DMS153 treated with DMSO at 0.1 percent for 48 hours (cell line): ENCODE results near the gene DNAJB6.

Experiments
- DNase-seq: peaks from one replicate; lab custom pipeline; 2025; ENCODE audit not compliant: unreplicated experiment; lab: John Stamatoyannopoulos, UW

The DNAJB6 gene

DNA sequence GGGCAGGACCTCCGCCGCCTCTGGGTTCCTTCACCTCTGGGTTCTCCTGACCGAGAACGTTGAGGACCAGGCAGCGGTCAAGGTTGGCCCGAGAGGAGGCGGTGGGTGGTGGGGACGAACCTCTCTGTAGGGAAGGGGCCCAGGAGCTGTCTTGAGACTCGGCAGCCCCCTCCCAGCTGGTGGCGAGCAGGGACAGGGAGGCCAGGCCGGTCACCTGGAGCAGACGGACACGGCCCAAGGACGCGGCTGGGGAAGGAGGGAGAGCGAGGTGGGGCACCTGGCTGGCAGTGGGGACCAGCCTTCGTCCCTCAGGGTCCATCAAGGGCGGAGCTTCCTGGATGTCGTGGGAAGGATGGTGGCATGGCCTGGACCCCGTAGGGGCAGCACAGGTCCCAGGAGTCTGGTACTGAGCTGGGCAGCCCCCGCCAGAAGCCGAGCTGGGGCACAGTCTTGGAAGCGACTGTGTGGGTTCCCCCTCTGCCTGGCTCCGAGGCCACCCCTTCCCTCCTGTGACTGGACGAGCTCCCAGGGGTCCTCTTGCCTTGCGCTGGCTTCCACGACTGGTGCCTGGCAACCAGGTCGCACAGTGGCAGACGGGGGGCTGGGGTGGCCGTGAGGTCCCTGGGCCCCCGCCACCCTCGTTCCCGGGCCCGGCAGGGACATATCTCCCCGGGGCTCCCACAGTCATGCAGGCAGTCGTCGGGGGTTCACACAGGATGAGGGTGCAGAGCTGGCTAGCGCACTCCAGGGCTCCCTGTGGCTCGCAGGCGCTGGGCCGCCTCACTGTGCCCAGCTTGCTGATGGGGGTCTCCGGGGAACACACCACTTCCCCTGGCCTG lies 89.9 kb downstream of the DNAJB6 start:
- DNase-seq, result no peak

DNA sequence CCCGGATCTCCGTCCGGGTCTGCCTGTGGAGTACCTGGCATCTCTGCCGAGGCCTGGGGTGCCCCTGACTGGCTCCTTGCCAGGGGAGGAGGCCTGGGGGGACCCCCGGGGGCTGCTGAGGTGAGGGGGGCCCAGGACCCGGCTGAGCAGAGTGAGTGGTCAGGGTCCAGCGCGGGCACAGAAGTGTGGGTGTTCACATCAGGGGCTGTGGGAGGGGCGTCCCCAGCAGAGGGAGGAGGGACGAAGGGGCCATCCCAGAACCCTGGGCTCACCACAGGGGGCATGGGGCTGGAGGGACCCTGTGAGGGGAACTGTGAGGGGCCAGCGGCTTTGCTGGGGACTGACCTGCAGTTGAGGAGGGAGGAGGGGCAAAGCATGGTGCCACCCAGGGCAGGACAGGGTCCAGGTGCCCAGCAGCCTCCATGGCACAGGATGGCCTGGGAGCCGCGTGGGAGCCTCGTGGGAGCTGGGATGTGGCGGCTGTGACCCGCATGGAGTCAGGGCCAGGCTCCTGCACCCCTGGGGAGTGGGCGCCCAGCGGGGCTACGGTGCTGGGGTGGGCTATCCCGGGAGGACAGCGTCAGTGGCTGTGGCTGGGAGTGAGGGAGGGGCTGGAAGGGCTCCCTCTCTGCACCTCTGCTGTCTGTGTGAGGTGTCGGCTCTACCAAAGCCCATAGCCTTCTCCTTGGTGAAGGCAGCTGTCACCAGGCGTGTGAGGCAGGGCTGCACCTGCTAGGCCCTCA lies 91.2 kb downstream of the DNAJB6 start:
- DNase-seq, result no peak

DNA sequence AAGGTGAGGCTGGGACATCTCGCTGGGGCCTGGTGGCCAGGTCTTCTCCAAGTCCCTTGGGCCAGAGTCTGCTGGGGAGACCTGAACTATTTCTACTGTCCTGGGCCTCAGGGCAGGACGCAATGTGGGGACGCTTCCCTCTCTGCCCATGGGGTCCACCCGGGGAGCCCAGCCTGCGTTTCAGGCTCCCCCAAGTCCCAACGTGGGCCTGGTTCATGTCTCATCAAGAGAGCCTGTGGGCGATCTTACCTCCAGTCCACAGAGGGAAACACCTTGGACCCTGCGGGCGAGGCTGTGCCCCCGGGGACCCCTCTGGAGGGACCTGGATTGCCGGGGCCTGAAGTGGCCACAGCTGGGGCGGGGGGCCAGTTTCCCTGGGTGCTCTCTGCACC lies 91.7 kb downstream of the DNAJB6 start:
- DNase-seq, result no peak

DNA sequence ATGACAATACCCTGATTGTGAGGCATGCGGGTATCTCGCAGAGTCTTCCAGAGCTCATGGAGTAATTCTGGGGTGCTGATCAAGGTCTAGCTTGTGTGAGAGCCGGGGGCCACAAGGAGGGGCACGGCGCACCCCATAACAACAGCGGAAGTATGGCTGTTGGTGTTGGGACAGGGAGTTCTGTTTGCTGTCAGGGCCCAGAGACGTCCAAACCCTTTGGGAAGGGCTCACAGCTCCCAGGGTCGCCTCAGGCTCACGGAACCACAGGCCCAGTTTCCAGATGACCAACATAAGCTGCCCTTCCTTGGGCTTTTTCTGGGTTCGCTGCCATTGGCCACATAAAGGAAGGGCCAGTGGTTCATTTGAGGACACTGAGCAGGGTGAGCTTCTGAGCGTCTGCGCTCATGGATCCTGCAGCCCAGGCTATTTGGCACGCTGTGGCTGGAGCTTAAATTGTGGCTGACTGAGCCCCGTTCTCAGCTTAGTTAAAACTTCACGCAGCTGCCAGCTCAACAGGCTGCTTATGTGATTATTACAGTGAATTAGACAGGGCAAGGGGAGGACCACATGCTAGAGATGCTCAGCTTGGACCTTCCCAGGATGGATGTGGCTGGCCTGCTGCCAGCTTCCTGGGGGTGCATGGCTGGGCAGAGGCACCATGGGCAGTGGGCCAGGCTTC lies 92.3 kb downstream of the DNAJB6 start:
- DNase-seq, result no peak

DNA sequence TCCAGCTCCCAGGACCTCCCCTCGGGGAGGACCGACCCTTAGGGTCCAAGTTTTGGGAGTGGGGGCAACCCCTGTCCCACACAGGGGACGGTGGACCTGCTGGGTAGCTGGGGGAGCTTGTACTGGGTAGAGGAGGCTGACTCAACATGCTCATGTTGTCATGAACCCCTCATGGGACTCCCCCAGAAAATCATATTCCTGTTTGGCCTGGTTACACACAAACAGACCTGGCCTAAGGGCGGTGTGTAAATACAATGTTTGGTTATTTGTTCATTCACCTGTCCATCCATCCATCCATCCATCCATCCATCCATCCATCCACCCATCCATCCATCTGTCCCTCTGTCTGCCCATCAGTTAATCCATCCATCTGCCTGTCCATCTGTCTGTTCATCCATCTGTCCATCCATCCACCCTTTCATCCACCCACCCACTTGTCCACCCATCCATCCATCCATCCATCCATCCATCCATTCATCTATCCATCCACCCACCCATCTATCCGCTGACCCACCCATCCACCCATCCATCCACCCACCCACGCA lies 92.9 kb downstream of the DNAJB6 start:
- DNase-seq, result no peak

DNA sequence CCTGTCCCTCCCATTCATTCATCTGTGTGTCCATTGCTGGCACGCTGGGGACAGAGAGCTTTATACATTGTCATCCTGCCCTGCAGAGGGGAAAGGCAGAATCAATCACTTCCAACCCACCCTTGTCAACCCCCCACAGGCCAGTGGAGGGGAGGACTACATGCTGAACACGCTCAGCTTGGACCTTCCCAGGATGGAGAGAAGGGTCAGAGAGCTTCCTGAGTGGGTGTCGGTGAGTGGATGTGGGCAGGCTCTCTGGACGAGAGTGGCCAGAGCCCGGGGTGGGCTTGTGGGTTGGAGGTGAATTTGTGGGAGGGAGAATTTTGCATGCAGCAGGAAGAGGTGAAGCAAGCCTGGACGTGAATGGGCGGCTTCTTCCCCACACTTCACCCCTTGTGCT lies 93.9 kb downstream of the DNAJB6 start:
- DNase-seq, result no peak

DNA sequence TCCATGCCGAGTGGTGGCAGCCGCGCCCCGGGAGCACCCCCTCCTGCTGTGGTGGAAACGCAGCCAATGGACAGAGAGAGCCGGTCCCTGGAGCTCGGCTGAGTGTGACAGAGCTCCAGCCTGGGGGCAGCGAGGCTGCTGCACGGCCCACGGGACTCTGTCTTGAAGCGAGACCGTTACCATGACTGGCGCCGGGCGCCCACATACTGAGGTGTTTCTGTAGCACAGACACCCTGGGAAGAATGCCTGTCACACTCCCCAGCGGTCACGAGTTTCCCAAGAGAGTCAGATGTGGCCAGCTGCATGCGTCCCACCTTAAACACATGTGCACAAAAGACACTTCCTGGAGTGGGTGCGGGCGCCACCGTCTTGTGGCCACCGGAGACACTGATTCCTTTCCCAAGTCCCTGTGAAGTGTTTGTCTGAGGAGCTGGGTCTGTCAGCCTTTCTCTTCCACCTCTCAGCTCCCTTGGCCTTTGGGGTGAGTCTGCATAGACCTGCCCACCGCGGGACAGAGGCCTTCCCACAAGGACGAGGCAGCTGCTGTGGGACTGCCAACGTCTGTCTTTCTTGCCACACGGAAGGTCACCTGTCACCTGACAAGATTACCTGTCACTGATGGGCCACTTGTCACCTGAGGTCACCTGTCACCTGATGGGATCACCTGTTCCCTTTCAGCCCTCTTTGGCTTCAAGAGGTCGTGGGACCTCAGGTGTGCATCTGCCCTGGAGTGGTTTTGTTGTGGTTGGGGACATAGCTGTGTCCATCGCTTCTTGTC lies 94.6 kb downstream of the DNAJB6 start:
- no peak for DNase-seq

DNA sequence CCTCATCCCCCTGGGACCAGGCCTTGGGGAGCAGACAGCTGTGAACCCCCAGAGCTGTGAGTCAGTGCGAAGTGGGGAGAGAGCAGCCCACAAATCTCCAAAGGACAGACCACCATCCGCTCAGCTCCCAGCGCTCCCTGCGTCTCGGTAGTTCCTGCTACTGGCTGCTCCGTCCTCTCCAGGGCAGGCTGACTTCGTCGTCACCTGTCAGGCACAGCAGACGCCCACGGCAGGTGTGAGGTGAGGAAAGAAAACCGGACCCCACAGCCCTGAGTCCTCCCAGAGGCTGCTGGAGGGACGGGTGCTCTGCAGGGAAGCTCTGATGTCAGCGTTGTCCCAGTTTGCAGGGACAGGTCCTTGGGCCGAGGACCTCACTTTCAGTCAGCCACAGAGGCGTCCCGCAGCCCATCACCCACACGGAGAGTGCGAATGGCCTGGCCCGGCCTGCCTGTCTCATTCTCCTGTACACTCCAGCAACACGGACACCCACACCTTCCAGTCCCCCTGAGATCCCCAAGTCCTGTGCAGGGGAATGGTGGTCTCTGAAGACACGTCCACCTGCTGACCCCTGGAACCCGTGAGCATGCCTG lies 95.2 kb downstream of the DNAJB6 start:
- no peak for DNase-seq

DNA sequence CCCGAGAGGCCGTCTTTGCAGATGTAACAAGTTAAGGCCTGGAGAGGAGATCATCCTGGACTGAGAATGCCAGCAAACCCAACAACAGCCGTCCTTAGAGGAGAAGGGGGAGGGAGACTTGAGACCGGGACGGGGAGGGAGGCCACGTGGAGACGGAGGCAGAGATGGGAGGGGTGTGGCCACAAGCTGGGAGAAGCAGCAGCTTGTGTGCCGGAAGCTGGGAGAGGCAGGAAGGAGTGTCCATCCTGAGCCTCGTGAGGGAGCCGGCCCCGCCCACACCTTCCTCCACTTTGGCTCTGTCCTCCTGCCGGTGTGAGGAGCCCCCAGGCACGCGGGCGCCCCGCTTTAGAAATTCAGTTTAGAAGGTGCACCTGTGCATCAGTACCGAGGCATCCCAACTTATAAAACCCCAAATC lies 95.7 kb downstream of the DNAJB6 start:
- peak; percentile 64 for DNase-seq

DNA sequence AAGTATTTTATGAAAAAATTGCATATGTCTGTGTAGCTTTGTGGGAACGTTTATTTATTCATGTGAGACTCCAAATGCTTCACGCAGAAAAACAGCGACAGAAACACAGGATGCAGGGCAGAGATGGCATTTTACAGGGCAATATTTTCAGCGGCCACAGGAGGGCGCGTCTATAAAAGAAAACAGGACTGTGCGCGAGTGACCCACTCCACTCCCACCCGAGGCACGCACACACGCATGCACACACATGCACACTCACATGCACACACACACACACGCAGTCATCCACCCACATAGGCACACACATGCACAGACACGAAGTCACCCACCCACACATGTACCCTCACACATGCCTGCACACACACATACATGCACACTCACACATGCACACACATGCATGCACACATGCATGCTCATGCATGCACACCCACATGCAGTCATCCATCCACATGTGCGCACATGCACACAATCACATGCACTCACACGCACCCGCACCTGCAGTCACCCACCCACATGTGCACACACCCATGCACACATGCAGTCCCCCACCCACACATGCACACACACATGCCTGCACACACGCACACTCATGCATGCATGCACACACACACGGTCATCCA lies 96.3 kb downstream of the DNAJB6 start:
- DNase-seq, result peak; percentile 58

DNA sequence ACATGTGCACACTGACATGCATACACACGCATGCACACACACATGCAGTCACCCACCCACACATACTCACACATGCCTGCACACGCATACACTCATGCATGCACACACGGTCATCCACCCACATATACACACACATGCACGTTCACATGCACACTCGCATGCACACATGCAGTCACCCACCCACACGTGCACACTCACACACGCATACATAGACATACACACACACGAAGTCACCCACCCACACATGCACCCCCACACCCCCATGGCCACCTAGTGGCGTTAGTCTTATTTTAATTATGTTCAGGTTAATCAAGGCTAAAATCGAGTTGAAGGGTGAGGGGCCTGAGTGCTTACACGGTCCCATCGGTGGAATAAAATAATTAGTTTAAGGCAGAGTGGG lies 96.8 kb downstream of the DNAJB6 start:
- DNase-seq, result no peak

DNA sequence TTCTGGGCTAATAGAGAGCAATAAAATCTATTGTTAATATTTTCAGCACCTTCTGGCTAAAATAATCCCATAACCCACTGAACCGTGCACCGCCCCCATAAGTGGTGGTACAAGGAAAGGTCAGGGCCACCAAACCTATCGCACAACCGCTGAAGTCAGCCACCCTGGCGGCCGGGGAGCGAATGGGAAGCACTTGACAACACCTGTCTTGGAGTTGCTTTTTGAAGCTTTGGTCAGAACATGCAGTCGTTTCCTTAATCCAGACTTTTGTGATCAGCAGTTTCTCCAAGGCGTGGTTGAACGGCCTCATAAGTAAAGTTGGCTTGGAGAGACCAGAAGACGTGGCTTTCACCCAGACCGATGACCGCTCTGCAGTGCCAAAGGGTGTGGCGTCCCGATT lies 97.4 kb downstream of the DNAJB6 start:
- DNase-seq, result no peak

DNA sequence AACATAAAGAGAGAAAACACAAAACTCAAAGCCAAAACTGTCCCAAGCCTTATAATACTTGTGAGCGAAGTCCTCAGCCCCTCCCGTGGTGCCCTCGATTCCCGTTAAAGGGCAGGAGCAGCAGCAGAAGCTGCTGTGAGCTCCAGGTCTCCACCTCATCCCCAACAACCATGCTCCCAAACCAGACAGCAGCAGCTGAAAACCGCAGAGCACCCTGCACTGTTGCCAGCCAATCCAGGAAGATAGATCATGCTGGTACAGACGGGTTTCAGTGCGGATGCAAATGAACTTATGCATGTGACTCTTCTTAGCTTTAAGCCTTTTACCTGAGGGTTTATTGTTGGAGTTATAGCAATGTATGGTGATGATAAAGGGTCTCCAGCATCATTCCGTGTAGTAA lies 97.9 kb downstream of the DNAJB6 start:
- DNase-seq, result no peak

DNA sequence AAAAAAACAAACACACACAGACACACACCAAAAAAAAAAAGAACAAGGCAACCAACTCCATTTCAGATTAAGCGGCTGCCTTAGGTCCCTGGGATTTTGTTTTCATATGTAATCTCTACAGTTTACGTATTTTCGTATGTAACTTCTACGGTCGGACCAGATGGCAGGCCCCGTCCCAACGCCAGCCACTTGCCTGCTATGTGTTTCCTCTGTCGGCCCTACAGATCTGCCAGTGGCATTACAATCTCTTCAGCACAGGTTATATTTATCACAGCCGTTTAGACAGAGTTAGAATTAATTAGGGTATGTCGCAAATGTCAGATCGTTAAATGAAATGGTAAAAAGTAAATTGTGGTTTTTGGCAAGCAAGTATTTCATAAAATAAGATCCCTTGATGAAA lies 99.3 kb downstream of the DNAJB6 start:
- no peak for DNase-seq

DNA sequence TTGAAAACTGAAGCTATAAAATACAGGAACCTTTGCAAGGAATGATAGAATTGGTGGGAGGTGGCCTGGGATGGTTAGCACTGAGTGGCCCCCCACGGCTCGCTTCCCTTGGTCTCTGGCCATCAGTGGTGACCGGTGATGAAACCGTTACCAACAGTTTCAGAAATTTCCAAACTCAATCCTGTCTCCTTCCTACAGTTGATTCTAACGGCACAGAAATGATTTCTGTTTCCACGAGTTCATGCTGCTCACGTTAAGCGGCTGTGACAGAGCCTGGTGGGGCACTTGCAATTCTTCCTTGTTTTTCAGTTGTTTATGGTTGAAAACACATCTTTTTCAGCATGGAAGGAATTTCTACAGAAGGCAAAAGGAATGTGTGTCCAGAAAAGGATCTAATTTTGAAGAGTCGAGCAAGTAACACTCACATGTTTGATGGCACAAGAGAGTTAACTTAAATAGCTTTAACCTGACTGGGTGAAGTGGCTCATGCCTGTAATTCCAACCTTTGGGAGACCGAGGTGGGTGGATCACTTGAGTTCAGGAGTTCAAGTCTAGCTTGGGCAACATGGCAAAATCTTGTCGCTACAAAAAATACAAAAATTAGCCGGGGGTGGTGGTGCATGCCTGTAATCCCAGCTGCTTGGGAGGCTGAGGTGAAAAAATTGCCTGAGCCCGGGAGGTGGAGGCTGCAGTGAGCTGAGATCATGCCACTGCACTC lies 100.1 kb downstream of the DNAJB6 start:
- DNase-seq, result no peak

DNA sequence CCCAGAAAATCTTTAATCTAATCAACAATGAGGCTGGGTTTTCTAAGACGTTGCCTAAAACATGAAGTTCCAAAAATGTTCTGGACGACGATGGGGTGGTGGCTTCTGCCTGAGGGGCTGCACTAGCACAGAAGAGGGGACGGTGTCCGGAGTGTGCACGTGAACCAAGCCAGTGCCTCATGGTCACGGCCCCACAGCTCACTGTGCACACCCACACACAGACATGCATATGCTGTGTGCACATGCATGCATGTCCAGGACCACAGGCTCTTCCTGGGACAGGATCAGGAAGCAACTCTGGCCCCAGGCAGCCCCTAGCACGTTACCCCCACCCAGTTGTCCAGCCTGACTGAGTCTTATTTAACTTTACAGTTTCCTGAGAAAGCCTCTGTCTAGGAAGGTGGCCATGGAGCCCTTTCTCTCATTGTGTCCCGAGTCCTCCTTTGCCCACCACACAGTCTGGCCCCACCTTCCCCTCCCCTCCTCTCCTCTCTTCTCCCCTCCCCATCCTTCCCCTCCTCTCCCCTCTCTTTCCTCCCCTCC lies 100.8 kb downstream of the DNAJB6 start:
- no peak for DNase-seq

DNA sequence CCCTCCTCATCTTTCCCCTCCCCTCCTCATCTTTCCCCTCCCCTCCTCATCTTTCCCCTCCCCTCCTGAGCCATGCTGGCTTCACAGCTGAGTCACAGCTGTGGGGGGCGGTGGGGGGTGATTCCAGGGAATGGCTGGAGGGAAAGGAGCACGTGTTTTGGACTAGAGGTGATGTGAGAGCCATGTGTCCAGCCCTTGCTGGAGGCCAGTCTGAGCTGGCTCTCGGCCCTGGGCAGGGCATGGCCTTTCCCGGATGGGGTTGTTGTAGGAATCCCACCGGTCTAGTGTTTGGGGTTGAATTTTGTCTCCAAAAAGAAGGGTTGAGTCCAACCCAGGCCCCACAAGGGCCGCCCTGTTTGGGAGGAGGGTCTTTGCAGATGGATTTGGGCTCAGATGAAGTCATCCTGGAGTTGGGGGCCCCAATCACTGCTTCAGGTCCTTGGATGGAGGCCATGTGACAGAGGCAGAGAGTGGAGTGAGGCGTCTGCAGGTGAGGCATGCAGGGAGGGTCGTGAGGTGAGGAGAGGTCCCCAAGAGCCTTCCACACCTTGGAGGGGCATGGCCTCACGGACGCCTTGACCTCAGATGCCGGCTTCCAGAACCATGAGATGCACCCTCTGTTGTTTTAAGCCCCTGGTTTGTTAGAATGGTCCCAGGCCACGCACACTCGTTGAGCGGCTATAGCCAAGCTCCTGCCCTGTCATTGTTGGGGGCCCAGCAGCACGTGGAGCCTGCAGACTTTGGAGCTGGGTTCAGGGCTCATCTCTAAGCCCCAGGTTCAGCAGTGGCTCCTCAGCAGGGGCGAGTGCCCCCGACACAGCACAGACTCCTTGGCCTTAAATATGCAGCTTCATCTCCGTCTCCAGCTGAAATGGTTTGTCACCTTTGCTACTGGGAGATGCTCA lies 101.6 kb downstream of the DNAJB6 start:
- DNase-seq, result no peak

DNA sequence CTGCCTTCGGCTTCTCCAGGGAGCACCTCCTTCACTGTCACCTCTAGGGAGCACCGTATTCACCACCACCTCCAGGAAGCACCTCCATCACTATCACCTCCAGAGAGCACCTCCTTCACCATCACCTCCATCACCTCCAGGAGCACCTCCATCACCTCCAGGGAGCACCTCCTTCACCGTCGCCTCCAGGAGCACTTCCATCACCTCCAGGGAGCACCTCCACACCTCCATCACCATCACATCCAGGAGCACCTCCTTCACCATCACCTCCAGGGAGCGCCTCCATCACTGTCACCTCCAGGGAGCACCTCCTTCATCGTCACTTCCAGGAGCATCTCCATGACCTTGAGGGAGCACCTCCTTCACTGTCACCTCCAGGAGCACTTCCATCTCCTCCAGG lies 102.3 kb downstream of the DNAJB6 start:
- no peak for DNase-seq
